ENCODE data around the gene MBOAT7.

GRCh38 chr19:54160854-54161253 is 28.5 kb downstream of the MBOAT7 start:
- TF ChIP-seq SUZ12 (IDR thresholded peaks at IDR 0.05; ENCODE audit: extremely low read depth, insufficient read depth, insufficient read length): no peak
- TF ChIP-seq ZNF274 (IDR thresholded peaks at IDR 0.05; ENCODE audit: low read depth, low read length): no peak
- no peak for TF ChIP-seq YY1 (IDR thresholded peaks at IDR 0.05; ENCODE audit: insufficient read depth, insufficient read length)
